Measurements from ENCODE around the gene GKN1.
"Not testable (repeated sequence)": the region's sequence is repeated elsewhere in the genome, so short reads cannot be mapped to it uniquely, and the experiment has no call there.

DNA sequence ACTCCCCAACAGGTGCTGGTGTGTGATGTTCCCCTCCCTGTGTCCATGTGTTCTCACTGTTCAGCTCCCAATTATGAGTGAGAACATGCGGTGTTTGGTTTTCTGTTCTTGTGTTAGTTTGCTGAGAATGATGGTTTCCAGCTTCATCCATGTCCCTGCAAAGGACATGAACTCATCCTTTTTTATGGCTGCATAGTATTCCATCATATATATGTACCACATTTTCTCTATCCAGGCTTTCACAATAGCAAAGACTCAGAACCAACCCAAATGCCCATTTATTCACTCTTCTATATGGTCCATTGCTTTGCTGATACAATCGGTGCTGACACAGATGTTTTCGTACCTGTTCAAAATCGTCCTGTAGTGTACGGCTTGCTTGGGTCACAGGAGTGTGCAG, 19.0 kb upstream of the GKN1 start:
- TF ChIP-seq, protein P1, sequence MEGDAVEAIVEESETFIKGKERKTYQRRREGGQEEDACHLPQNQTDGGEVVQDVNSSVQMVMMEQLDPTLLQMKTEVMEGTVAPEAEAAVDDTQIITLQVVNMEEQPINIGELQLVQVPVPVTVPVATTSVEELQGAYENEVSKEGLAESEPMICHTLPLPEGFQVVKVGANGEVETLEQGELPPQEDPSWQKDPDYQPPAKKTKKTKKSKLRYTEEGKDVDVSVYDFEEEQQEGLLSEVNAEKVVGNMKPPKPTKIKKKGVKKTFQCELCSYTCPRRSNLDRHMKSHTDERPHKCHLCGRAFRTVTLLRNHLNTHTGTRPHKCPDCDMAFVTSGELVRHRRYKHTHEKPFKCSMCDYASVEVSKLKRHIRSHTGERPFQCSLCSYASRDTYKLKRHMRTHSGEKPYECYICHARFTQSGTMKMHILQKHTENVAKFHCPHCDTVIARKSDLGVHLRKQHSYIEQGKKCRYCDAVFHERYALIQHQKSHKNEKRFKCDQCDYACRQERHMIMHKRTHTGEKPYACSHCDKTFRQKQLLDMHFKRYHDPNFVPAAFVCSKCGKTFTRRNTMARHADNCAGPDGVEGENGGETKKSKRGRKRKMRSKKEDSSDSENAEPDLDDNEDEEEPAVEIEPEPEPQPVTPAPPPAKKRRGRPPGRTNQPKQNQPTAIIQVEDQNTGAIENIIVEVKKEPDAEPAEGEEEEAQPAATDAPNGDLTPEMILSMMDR (IDR thresholded peaks at IDR 0.05): not testable (repeated sequence)
- not testable (repeated sequence) for TF ChIP-seq POLR2A (IDR thresholded peaks at IDR 0.05)

Data from body of pancreas (tissue), 4 donors.